ENCODE results near the gene TUBB6.

The TUBB6 gene

GRCh38 chr18:12309683-12310198, 1.7 kb downstream of the TUBB6 start:
- DNase-seq: peak; percentile 51
- in situ Hi-C loops (cut with MboI; ENCODE audit: low pct_unique_long_range_greater_than_20kb, low sequenced_read_pairs): no loop called here

- in situ Hi-C loops (cut with MboI; ENCODE audit: low pct_unique_long_range_greater_than_20kb, low sequenced_read_pairs): no loop called here
- DNase-seq: no peak
Measured at GRCh38 chr18:12310762-12311161, 2.7 kb downstream of the TUBB6 start.

DNA sequence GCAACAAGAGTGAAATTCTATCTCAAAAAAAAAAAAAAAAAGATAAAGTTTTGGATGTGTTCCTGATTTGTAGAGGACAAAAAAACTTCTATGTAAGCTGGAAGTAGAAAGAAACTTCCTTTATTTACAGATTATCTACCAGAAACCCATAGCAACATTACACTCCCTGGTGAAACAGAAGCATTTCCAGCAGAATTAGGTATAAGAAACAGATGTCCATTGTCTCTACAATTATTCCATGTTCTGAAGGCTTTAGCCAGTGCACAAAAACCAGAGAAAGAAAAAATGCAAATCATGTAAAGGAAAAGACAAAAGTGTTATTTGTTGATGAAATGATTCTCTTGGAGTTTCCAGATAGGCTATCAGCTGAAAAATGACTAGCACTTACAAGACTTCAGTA, 4.9 kb downstream of the TUBB6 start:
- in situ Hi-C loops (cut with MboI; ENCODE audit: low pct_unique_long_range_greater_than_20kb, low sequenced_read_pairs): no loop called here
- no peak for DNase-seq

DNA sequence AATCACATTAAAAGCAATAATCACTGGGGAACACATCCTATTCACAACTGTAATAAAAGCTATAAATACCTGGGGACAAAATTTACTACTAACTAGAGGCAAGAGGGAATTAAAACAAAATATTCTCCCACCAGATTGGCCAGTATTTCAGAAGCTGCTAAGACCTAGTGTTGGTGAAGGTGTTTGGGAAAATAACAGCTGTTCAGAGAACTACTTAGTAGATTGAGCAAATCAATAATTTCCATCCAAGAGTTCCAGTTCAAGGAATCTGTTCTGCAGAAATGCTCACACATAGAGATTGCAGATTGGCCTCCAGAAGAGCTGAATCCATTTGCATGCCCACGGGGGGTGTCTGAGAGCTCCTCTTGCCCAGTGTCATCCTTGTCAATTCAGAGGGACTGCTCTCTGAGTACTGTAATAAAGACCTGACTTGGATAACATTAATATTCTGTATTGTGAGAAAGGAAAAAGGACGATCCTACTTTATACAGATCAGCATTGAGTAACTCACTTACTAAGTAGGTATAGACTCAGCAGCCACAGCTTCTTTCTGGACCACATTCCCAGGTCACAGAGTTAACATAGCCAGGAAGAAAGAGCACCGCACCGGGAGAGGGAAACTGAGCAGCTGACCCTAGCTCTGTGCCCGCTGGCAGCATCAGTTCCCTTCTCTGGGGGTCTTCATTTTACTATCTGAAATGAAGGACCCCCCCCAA, 5.6 kb downstream of the TUBB6 start:
- no peak for DNase-seq
- in situ Hi-C loops (cut with MboI; ENCODE audit: low pct_unique_long_range_greater_than_20kb, low sequenced_read_pairs): no loop called here

GRCh38 chr18:12314591-12315305, 6.7 kb downstream of the TUBB6 start:
- in situ Hi-C loops (cut with MboI; ENCODE audit: low pct_unique_long_range_greater_than_20kb, low sequenced_read_pairs): no loop called here
- no peak for DNase-seq

DNA sequence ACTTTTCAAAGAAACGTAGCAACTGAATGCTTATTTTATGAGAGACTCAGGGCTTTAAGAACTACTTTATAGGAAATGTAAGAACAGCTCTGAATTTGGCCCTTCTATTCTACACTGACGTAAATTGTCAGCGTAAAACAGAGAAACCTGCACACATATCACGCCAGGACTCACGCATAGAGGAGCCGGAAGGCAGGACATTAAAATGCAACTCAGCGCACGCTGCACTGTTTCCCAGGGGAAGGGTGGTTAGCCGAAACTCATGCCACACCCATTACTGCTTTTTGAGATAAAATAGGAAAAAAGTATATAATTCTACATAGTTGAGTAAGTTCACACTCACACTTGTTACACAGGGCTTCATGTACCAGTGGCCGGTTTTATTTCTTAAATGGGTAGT, 7.4 kb downstream of the TUBB6 start:
- no peak for DNase-seq
- in situ Hi-C loops (cut with MboI; ENCODE audit: low pct_unique_long_range_greater_than_20kb, low sequenced_read_pairs): no loop called here

- DNase-seq: no peak
- in situ Hi-C loops (cut with MboI; ENCODE audit: low pct_unique_long_range_greater_than_20kb, low sequenced_read_pairs): no loop called here
Measured at GRCh38 chr18:12315911-12316310, 7.9 kb downstream of the TUBB6 start.

GRCh38 chr18:12317664-12318333, 9.8 kb downstream of the TUBB6 start:
- in situ Hi-C loops (cut with MboI; ENCODE audit: low pct_unique_long_range_greater_than_20kb, low sequenced_read_pairs): no loop called here
- peak; percentile 63 for DNase-seq

DNA sequence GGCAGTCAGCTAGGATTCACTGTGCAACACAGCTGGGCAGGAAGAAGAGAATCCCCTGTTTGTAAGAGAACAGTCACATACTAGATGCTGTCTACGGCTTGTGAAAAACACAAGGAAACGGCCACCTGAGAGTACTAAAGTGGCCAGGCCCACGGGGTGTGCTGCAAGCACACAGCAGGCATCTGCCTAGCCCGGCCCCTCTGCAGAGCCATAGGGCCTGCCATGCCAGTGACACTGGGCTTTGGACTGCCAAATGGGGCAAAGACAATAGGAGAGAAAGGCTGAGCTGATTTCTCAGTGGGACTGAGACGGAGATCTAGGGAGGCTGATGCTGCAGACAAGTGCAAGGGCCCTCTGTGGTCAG, 10.3 kb downstream of the TUBB6 start:
- DNase-seq: no peak
- in situ Hi-C loops (cut with MboI; ENCODE audit: low pct_unique_long_range_greater_than_20kb, low sequenced_read_pairs): no loop called here

DNA sequence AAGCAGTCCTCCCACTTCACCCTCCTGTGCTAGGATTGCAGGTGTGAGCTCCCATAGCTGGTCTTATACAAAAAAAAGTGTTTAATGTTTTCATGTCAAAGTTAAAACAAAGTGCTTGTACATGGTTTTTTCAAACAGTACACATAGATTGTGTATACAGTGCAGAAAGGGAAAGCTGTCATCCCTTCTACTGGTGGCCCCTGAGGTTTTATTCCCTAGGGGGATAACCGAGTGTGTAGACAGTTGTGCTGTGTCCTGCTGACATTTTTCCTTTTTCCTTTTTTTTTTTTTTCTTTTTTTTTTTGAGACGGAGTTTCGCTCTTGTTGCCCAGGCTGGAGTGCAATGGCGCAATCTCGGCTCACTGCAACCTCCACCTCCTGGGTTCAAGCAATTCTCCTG, 10.8 kb downstream of the TUBB6 start:
- DNase-seq: no peak
- in situ Hi-C loops (cut with MboI; ENCODE audit: low pct_unique_long_range_greater_than_20kb, low sequenced_read_pairs): no loop called here

GRCh38 chr18:12321333-12321732, 13.3 kb downstream of the TUBB6 start:
- in situ Hi-C loops (cut with MboI; ENCODE audit: low pct_unique_long_range_greater_than_20kb, low sequenced_read_pairs): no loop called here
- no peak for DNase-seq

DNA sequence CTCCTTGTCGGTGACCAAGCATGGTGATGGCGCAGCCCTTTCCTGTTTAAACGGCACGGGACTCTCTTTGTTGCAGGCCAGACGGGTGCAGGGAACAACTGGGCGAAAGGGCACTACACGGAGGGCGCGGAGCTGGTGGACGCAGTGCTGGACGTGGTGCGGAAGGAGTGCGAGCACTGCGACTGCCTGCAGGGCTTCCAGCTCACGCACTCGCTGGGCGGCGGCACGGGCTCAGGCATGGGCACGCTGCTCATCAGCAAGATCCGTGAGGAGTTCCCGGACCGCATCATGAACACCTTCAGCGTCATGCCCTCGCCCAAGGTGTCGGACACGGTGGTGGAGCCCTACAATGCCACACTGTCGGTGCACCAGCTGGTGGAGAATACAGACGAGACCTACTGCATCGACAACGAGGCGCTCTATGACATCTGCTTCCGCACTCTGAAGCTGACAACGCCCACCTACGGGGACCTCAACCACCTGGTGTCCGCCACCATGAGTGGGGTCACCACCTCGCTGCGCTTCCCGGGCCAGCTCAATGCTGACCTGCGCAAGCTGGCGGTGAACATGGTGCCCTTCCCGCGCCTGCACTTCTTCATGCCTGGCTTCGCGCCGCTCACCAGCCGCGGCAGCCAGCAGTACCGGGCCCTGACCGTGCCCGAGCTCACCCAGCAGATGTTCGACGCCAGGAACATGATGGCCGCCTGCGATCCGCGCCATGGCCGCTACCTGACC, 17.1 kb downstream of the TUBB6 start:
- in situ Hi-C loops (cut with MboI; ENCODE audit: low pct_unique_long_range_greater_than_20kb, low sequenced_read_pairs): no loop called here

DNA sequence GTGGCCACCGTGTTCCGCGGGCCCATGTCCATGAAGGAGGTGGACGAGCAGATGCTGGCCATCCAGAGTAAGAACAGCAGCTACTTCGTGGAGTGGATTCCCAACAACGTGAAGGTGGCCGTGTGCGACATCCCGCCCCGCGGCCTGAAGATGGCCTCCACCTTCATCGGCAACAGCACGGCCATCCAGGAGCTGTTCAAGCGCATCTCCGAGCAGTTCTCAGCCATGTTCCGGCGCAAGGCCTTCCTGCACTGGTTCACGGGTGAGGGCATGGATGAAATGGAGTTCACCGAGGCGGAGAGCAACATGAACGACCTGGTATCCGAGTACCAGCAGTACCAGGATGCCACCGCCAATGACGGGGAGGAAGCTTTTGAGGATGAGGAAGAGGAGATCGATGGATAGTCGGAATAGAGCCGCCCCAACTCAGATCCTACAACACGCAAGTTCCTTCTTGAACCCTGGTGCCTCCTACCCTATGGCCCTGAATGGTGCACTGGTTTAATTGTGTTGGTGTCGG, 17.7 kb downstream of the TUBB6 start:
- in situ Hi-C loops (cut with MboI; ENCODE audit: low pct_unique_long_range_greater_than_20kb, low sequenced_read_pairs): no loop called here
- no peak for DNase-seq

More for the DNA sequence above, 17.1 kb downstream of the TUBB6 start:
- no peak for DNase-seq

GRCh38 chr18:12326711-12327460, 18.8 kb downstream of the TUBB6 start:
- DNase-seq: no peak
- in situ Hi-C loops (cut with MboI; ENCODE audit: low pct_unique_long_range_greater_than_20kb, low sequenced_read_pairs): no loop called here

DNA sequence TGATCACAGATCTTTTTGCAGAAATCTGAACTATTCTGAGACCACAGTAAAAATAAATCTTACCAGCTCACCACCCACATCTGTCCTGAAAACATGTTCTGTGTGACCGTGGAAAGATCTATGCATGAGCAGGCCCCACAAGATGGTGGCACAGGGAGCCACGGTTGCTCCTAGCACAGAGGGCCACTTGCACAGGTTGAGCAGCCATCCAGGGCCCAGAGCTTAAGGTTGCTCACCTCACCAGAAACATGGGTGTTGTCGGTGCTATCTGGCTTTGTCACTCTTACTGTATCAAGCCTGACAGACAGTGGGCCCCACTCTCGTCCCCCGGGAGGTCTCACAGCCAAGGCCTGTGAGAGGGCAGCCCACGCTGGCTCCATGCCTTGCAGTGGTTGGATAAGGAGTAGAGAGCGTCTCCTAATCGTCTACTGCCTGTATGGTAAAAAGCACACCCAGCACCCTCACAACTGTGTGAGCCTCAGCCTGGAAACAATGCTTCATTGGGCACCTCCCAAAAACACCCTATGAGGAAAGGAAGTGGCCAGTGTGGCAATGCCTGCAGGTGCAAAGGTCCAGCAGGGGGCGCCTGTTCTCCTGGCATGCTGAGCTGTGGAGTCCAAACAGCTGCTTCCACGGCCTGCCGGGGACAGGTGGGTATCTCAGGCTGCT, 19.6 kb downstream of the TUBB6 start:
- in situ Hi-C loops (cut with MboI; ENCODE audit: low pct_unique_long_range_greater_than_20kb, low sequenced_read_pairs): no loop called here
- peak; percentile 82 for DNase-seq

DNA sequence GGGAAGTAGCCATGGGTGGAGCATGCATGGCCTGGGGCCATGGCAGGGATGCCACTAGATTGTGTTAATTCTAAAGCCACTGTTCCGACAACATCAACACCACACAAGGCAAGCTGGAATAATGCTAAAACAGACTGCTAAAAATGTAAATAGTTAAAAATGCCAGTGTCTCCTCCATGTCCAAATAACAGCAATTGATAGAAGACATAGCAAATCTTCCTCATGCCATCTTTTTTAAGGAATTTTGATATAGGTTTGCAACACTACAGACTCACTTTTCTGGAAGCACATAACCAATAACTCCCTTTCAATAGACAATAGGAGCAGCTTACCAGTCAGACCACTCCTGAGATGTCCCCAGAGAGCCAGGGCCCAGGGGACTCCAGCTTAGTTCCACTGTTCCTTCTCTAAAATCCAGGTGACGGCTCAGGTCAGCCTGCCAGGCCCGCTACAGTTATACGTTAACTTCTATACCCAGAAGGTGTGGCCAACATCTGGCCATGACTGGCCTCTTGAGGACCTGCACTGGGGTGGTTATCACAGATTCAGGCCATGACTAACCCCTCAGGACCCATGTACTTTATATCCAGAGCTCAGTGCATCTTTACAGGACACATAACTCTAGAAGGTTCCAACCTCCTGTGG, 20.3 kb downstream of the TUBB6 start:
- no peak for DNase-seq
- in situ Hi-C loops (cut with MboI; ENCODE audit: low pct_unique_long_range_greater_than_20kb, low sequenced_read_pairs): no loop called here

GRCh38 chr18:12329125-12329698, 21.2 kb downstream of the TUBB6 start:
- no peak for DNase-seq
- in situ Hi-C loops (cut with MboI; ENCODE audit: low pct_unique_long_range_greater_than_20kb, low sequenced_read_pairs): no loop called here
